Vagina (tissue), 2 donors: Measurements from ENCODE around the gene LIF.

Experiments used
- CTCF ChIP-seq, 3 experiments: fragments of 450-650 bp in 2 of 3; fragments of 200-600 bp in 1 of 3; sonication (generic) in 1 of 3; IDR thresholded peaks; one replicate each; pipeline ENCODE4 v1.5.1; 2017 to 2019; ENCODE audit warnings: antibody characterized with exemption in 3 of 3, mild to moderate bottlenecking in 2 of 3, moderate library complexity in 2 of 3
- POLR2A ChIP-seq, 2 donors: fragments of 450-650 bp; IDR thresholded peaks; one replicate each; pipeline ENCODE4 v1.6.1; 2017; ENCODE audit warnings: antibody characterized with exemption in 2 of 2, mild to moderate bottlenecking in 2 of 2, moderate library complexity in 2 of 2
- POLR2AphosphoS5 ChIP-seq, 2 donors: sonication (generic); formaldehyde crosslinking; IDR thresholded peaks; one replicate each; pipeline ENCODE4 v1.9.0; 2017; ENCODE audit warnings: antibody characterized with exemption in 2 of 2, mild to moderate bottlenecking in 2 of 2, low read depth in 1 of 2; ENCODE audit not compliant: insufficient read depth in 1 of 2

DNA sequence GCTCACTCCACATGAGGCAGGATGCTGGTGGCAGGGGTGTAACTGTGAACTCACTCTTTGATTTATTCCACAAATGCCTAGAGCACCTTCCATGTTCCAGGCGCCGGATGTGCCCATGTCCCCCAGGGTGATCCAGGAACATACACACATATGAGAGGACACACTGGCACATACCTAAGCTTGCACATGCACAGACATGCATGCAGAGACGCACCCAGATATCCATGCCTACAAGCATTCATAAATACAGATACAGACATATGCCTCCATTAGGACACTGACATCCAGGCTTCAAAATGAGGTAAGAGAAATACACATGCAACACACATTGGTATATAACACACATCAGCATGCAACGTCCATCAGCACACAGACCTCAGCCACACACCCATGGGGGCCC is 15.6 kb upstream of the LIF start:
- TF ChIP-seq CTCF (IDR thresholded peaks at IDR 0.05) = no peak
- TF ChIP-seq POLR2AphosphoS5 (IDR thresholded peaks at IDR 0.05; ENCODE audit: insufficient read depth in 1 of 2, low read depth in 1 of 2) = no peak
- TF ChIP-seq POLR2A (IDR thresholded peaks at IDR 0.05) = no peak
